ENCODE data around the gene CXADR.

DNA sequence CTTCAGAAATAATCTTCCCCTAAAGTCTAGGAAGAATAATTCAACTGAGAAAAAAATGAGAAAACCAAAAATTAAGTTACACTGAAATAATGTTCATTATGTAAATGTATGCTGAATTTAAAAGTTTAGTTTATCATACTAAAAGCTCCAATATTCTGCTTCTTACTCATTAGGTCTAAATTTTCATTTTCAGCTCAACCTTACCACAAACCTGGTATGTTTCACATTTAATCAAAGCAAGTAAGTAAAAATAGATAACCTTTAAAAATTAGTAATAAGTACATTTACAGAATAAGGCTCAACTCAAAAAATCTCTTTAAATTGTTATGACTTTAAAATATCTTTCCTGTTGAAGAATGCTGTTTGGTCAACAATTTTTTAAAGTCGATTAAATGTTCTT lies 84.8 kb downstream of the CXADR start:
- TF ChIP-seq POLR2A (IDR thresholded peaks at IDR 0.05) (no peak), EP300 (IDR thresholded peaks at IDR 0.05) (no peak)
- TF ChIP-seq, protein P1, sequence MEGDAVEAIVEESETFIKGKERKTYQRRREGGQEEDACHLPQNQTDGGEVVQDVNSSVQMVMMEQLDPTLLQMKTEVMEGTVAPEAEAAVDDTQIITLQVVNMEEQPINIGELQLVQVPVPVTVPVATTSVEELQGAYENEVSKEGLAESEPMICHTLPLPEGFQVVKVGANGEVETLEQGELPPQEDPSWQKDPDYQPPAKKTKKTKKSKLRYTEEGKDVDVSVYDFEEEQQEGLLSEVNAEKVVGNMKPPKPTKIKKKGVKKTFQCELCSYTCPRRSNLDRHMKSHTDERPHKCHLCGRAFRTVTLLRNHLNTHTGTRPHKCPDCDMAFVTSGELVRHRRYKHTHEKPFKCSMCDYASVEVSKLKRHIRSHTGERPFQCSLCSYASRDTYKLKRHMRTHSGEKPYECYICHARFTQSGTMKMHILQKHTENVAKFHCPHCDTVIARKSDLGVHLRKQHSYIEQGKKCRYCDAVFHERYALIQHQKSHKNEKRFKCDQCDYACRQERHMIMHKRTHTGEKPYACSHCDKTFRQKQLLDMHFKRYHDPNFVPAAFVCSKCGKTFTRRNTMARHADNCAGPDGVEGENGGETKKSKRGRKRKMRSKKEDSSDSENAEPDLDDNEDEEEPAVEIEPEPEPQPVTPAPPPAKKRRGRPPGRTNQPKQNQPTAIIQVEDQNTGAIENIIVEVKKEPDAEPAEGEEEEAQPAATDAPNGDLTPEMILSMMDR (IDR thresholded peaks at IDR 0.05), result no peak

Data from sigmoid colon (tissue), 4 donors.